Left renal pelvis (tissue), 4 donors: ENCODE data around the gene KLHL25. TPM values are rescaled to one million over a fixed set of nuclear protein-coding genes. Genes with fewer than 3 reads are reported as not detected.

Experiments
- DNase-seq, 4 donors: peaks; one replicate each; pipeline ENCODE4 v3.0.0-alpha.2; 2013; ENCODE audit warnings: low read depth in 4 of 4, low spot score in 3 of 4
- polyA plus RNA-seq, 4 donors: library from polyadenylated mRNA; unstranded; fragments of 120-200 nt; gene quantifications; one replicate each; pipeline ENCODE4 v1.2.1, GENCODE V29; 2013; ENCODE audit not compliant: insufficient read length in 4 of 4

The KLHL25 gene
- polyA plus RNA-seq, 4 donors, result 3.3 to 14.2 (median 9.8) TPM

DNA sequence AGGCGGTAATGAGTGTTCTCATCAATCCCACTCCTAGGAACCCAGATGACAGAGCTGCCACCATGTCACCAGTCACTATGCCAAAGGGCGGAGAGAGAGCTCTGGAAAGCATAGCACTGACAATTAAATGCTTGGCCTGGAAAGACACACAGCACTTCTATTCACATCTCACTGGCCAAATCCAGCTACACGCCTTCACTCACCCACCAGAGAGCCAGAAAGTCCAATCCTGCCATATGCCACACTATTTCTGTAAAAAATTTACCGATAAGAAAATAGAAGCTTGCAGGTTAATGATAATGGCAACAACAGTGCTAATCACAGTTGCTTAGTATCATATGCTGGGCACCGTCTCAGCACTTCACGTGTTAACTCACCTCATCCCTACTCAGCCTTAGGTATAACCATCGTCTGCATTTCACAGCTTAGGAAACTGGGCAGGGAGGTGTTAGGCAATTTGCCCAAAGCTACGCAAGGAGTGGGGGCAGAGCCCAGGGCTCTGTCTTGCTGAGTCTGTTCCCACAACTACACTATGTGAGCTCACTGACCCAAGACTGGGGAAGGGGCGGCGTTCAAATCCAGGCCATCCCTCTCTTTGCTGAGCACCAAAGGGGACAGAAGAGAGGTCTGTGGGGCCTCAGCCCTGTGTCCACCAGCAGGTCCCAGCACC is 16.5 kb downstream of the KLHL25 start:
- DNase-seq, result no peak

DNA sequence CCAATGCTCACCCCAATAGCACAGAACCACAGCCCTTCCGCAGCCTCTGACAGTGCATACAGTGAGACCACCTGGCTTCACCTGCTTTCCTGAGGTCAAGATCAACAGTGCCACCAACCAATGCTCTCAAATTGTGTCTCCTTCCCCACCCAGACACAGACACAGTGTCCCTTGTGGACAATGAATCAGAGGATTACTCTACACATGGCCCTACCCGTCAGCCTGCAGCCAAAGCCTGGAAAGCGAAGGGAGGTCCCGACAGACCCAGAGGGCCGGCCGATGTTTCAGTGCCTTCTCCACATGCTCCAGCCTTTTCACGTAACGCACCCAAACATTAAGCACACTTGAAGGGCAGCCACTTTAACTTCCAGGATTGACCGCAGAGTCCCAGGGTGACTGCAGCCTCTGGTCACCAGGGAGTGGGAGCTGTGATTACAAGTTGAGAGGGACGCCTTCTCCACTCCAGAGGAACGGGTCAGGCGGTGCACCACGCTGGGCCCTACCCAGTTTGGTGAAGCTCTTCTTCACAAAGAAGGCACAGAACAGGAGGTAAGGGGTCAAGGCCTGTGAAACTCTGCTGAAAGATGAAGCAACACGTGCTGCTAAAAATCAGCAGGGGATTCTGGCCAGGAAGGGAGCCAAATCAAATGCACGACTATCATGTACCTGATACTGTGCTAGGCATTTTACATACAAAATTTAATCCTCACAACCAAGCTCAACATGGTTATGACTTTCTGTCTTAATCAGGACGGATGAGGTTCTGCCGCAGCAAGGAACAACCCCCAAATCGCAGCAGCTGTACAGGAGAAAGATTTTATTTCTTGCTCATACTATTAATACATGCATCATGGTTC is 17.2 kb downstream of the KLHL25 start:
- DNase-seq, result no peak

DNA sequence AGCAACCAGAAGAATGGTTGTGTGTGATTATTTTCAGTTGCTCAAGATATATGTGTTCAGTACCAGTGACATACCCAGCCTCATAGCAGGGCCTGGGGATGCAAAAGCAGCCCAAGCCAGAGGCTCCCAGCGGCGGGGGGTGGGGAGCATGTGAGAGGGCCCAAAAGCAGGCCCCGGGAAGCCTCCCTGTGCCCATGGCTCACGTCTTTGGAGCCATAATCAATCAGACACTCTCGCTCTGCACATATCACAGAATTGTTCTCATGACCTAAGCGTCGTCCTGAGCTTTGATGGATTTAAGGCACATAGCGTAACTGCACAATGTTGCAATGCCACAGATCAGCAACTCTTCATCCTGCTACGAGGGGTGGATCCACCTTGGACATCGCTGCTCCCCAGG is 20.8 kb downstream of the KLHL25 start:
- no peak for DNase-seq

DNA sequence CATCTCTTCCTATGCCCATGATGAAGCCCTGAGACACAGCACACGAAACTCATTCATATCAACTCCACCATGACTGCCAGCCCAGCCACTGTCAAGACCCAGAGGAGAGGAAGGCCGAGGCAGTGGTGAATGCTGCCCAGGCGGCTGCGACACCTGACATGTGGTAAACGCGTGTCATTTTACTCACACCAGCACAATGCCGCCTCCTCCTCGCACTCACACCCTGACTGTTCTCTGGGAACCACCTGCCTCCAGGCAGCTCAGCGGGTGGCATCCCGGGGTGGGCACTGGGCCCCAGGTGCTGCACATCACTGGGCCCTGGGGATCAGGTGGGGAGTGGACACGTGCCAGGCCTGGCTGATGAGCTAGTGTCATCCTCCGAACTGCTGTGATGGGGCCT is 21.5 kb downstream of the KLHL25 start:
- no peak for DNase-seq

DNA sequence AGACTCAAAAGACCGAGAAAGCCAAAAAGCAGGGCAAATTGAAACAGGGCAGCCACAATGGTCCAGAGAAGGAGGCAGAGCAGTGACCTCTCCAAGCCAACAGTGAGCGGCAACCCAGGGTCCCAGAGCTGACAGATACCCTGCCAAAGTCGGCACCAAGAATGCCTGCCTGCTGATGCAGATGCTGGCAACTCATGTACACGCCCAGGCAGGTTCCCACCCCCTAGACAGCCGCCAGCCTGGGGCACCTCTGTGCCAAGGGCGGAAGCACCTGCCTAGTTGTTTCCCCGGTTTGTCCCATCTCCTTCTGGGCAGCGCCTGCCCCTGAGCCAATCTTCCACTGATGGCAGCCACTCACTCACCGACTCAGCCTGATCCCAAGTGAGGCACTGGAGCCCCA is 22.1 kb downstream of the KLHL25 start:
- no peak for DNase-seq

DNA sequence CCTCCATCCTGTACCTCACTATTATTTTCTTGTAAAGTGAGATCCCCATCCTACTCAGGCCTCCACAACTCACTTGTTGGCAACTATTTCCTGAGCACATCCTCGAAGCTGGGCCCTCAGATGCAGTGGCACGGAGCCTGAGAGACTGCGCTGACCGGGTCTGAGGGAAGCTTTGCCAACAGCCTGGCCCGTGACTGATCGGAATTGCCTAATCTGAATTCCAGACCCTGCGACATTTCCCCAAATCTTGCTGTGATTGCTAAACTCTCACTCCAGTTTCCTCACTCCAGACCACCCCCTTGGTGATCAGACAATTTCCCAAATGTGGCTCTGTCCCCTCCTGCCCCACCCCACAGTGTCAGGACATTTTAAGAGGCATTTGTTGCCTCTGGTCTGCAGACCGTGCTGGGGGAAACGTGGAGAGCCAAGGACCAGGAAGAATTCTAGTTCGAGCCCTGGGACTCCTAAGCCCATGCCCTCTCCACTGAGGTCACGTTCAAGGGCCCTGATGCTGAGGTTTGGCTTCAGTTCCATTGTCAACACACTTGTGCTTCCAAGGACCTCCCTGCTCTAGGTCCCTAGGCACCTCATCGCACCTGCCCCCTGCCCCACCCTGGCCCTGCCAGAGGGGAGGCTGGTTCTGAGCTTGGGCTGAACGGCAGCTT is 22.8 kb downstream of the KLHL25 start:
- no peak for DNase-seq

DNA sequence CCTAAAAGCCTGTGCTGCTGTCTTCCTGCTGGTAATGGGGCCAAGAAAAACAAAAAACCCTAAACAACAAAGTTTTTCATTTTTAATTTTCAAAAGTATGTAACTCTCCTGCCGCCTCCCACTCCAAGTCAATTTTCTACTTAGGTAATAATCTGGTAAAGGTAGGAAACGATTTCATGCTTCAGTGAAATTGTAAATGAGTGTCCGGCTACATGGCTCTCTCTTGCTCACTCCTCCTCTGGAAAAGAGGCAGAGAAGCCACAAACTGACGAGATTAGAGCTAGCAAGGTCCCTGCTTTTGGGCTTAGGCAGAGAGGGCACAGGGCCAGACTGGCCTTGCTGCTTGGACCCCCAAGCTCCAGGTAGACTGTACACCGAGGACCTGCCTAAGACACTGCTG is 23.5 kb downstream of the KLHL25 start:
- no peak for DNase-seq

DNA sequence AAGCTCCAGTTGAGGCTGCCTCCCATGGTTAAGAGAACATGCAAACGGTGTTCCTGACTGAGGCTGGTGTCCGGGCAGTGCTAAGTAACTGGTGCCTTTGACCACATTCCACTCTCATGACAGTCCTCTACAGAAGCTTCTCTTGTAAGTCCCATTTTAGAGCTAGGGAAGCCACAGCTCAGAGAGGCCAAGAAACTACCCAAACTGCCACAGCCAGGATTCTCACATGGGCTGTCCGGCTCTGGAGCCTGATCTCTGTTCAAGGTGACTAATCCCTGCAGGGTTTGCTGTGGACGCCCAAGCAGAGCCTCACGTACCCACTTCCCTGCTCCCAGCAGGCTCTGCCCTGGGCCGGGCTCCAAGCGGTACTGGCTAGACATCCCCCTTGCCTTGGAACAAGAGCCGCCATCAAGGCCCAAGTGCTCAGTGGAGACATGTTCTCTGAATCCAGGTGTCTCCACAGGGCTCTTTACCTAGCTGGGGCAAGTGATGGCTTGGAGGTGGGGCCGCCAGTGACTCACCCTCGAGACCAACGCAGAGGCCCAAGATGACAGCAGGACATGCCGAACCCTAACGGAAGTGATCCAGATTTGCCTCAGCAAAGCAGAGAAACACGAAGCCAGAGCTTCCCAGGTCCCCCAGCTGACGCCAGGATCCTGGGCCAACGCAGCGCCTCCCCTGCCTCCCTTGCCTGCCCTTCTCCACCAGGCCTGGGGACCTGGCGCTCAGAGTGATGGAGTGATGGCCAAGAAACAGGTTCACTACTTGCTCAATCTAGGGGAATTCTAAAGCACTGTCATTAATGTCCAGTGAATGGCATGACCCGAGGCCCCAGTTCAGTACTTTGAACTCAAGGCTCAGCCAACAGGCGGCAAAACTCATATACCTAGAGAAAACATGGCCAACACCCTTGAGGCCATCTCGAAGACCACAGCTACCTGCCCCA is 24.4 kb downstream of the KLHL25 start:
- DNase-seq, result no peak

DNA sequence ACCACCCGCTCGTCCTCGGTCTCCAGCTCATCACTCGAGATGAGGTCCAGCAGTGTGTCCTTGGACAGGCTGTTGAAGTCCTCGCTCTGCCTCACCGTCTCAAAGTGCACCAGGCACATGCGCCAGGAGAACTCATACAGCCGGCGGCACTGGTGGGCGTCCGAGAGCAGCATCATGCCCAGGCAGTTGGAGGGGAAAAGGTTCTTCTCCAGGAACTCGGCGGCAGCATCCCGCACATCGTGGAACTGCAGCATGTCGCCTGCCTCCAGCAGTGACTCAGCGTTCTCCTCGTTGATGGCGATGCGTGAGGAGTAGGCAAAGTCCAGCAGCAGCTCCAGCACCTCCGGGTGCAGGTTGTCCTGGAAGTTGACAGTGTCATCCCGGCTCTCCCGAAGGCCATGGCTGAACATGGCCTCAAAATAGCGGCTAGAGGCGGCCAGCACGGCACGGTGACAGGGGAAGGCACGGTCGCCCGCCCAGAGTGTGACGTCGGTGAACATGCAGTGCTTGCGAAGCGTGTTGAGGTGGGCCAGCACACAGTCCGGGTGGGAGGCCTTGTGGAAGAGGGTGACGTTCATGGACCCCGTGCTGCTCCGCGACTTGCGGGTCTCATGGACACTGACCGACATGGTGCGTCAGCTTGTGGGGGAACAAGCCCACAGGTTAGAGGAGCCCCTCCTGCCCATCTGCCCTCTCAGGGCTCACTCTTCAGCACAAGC is 25.4 kb downstream of the KLHL25 start:
- no peak for DNase-seq

DNA sequence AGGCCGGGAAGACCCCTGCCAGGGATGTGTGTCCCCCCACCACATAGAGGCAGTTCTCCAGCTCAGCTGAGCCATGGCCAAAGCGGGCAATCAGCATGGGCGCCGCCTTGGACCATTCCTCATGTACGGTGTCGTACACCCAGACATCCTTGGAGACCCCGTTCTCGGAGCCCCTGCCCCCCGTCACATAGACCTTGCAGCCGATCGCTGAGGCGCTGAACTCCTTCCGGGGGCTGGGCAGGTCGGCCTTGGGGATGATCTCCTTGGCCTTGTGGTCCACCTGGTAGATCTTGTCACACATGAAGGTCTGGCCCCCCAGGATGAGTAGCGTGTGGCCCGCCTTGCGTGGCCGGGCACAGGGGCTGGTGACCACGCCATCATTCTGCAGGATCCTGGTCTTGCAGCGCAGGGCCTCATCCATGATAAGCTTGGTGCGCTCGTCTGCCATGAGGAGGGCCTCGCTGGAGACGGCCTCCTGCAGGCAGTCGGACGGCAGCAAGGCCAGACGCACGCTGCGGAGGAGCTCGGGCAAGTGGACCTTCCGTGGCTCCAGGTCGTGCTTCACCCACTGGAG is 26.0 kb downstream of the KLHL25 start:
- no peak for DNase-seq

DNA sequence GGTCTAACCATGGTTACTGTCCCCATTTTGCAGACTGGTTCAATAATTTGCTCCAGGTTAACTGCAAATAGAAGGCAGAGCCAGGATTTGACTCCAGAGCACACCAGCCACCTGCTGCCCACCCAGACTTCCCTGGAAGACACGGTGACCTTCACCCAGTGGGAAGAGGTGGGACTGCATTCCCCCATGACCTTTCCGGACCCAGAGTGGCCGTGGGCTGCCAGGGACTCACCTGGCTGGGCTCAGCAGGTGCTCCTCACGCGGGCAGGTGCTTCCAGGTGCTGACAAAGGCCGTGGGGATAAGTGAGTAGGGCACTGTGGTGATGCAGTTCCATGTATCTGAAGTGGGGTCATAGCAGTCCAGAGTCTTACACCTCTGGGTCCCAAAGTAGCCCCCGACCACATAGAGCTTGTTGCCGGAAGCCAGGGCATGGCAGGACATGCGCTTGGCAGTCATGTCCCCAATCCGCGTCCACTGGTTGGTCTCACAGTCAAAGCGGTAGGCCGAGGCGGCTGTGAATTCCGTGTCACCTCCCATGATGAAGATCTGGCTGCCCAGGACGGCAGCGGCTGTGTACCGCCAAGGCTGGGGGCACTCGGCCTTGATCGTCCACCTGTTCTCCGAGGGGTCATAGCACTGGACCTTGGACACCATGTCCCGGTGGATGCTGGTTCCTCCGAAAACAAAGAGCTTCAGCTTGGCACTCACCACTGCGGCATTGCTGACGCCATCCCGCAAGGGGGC is 26.8 kb downstream of the KLHL25 start:
- no peak for DNase-seq

DNA sequence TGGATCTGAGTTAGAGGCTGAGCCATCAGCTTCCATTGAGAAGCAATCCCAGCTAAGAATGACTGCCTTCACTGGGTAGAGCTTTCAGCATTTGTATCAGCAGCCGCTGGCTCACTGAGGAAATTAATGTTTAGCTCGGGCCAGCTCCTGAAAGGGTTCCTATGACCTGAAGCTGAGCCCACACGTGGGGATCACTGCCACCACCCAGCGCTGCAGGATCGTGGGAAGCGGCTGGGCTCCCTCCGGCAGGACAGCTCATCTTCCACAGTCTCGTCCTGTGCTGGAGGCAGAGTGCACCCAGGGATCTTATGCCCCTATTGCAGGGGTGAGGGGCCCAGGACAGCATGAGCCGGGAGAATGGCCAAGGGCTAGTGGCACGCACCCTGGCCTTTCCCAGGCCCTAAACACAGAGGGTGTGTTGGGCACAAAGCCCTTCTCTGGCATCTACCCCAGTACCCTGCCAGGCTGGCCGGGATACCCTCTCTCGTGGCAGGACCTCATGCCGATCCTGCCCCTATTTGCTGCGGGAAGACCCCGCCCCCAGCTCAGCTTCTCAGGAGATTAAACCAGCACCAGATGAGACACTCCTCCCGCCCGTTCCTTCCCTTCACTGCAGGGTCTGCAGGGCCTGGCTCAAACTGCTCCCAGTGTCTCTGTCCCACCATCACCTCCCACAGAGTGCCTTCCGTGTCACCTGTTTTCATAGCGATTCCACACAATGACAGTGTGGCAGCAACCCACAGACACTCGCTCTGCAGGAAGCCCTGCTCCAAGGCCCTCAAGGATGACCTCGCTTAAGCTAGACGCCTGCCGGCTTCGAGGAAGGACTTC is 28.5 kb downstream of the KLHL25 start:
- DNase-seq, result no peak

DNA sequence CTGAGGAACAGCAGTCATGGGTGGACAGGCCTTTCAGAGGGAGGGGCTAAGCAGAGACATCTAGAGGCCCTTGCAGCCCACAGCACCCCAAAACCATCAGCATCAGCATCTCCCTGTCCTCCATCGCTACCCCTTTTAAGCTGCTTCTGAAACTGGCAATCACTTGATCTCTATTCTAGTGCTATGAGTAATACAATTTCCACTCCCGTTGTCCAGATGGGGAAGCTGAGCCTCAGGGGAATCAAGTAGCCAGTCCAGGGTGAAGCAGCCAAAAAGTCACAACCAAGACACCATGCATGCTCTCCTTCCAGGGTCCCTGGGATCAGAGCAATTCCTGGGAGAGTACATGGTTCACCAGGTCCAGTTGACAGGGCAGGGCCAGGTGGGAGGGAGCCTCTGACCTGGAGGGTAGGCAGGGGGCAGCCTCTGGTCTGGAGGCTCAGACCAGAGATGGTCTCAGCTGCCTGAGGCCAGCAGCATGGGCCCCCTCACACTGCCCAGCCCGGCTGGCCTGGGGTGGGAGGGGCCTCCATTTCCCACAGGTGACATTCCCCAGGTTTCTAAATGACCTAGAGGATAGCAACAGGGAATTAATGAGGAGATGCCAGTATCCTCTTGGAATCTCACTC is 30.0 kb downstream of the KLHL25 start:
- DNase-seq, result no peak

DNA sequence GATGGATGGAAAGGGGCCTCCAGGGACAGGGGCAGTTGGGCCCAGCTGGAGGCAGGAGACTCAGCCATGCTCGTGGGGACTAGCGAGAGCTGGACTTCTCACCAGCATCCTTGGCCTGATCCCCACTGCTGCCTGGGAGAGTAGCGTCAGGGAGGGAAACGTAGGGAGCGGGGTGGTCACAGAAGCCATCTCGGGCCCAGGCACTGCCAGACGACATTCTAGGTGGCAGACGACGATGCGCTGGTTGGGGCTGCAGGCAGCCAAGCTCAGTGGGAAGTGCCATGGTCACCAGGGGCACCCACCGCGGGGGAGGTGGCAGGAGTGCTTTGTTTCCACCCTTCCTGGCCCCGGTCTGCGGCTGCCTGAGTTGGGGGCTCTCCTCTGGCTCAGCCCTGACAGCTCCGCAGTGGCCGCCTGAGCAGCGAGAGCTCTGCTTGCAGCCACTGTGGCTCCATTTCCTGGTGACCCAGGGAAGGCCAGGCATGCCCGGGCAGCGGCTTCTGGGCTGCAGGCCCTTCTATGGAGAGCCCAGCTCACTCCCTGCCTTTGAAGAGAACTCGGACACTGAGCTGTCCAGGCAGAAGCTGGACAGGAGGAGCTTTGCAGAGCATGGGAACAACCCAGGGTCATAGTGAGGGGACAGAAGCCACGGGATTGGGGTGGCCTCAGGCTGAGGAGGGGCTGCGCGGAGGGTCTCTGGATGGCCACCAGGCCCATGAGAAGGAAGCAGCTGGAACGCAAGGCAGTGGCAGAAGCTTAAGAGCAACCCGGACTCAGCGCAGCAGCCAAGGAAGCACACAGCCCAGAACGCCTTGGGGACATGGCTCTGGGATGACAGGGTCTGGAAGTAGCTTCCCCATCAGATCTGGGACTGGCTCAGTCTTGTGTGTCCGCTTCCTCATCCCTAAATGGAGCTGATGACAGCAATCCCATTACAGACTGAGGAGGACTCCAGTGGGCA is 30.8 kb downstream of the KLHL25 start:
- no peak for DNase-seq

DNA sequence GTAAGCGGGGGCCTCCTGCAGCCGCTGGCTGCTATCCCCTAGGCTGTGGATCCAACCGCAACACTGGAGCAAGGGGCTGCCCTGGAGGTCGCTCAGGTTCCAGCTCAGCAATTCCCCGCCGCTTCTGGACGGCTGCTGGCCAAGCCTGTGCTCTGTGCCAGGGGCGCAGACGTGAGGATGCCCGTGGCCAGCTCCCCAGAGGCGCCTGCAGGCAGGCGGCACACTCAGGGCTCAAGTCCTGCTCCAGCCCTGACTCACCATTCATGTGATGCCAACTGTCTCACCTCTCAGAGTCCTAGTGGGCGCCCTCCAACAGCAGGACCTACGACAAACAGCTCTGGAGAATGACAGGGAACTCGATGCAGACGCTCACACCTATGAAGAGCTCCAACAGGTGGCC is 31.6 kb downstream of the KLHL25 start:
- no peak for DNase-seq

DNA sequence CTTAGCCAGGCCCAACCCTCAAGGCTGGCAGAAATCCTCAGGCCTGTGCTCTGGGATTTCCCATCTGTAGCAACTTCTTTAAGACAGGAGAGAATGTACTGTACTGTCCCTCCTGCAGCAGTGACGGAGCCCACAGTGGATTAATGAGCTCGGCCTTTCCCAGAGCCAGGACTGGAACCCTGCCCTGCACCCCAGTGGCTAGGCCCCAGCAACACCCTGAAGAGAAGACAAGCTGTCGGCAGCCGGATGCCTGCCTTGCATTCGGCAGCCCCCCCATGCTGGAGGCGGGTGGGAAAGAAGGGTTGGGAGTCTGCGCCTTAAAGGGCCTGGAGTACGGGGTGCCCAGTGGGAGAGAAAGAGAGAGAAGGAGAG is 32.0 kb downstream of the KLHL25 start:
- no peak for DNase-seq
